ENCODE results near the gene HOXB3.

The HOXB3 gene

GRCh38 chr17:48625495-48626244 is 35.6 kb upstream of the HOXB3 start:
- DNase-seq (ENCODE audit: low read depth) = no peak

- DNase-seq (ENCODE audit: low read depth) = no peak
Measured at GRCh38 chr17:48624544-48625494, 34.8 kb upstream of the HOXB3 start.

DNA sequence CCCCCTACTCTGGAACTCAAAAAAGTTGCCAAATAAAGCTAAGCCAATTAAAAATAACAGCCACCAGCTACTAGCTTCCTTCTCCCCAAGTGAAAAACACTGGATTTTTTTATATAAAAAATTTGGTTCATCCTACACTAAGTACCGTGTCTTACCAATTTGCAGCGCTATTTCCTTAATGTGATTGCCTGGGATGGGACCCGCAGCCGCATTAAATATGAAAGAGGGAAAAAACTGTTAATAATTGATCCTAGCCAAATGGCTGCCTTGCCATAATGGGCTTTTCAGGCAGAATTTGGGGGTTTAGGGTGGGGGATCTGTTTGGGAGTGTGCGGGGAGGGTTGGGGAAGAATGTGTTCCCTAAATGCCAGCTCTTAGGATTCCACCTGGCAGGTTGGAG is 34.1 kb upstream of the HOXB3 start:
- DNase-seq (ENCODE audit: low read depth) = no peak

GRCh38 chr17:48623583-48623982 is 33.5 kb upstream of the HOXB3 start:
- DNase-seq (ENCODE audit: low read depth) = no peak

DNA sequence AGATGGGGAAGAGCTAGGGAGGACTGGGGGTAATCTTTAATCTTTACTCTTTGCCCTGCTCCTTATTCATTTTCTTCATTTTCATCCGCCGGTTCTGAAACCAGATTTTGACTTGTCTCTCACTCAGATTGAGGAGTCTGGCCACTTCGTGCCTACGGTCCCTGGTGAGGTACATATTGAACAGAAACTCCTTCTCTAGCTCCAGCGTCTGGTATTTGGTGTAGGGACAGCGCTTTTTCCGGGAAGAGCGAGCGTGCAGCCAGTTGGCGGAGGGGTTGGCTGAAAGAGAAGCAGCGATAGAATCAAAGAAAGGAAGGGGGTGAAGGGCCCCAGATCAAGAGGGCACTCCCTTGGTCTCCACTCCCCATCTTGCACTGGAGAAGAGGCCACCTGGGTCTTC is 32.8 kb upstream of the HOXB3 start:
- no peak for DNase-seq (ENCODE audit: low read depth)

- no peak for DNase-seq (ENCODE audit: low read depth)
Measured at GRCh38 chr17:48621410-48622392, 31.7 kb upstream of the HOXB3 start.

GRCh38 chr17:48620461-48621139 is 30.6 kb upstream of the HOXB3 start:
- no peak for DNase-seq (ENCODE audit: low read depth)

DNA sequence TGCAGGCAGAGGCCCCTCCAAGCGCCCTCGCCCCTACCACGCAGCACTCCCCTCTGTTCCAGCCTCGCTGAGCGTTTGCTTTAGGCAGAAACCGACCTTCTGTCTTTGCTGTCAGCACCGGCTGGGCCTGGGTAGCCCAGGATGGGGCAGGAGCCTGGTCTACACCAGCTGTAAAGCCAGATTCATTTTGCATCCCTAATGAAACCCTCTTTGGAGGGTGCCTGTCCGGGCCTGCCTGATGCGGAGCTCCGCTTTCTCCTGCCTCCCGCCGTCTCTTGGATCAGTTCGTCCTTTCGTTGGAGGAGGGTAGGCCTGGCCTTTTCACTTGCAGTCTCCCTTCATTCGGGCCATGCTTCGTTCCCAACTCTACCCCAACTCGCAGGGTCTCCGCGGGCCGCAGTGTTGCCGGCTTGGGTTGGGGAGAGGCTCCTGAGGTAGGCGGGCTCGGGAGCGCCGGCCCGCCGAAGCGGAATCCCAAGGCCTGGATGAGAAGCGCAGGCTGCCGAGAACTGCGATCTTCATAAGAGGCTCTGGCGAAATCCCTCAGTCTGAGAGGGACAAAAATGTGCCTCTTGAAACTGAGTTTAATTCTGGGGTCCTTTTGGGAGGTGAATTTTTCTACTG is 29.9 kb upstream of the HOXB3 start:
- no peak for DNase-seq (ENCODE audit: low read depth)

GRCh38 chr17:48618256-48618896 is 28.3 kb upstream of the HOXB3 start:
- DNase-seq (ENCODE audit: low read depth) = peak; percentile 70

- no peak for DNase-seq (ENCODE audit: low read depth)
Measured at GRCh38 chr17:48617471-48618255, 27.6 kb upstream of the HOXB3 start.

- no peak for DNase-seq (ENCODE audit: low read depth)
Measured at GRCh38 chr17:48616717-48617470, 26.9 kb upstream of the HOXB3 start.

DNA sequence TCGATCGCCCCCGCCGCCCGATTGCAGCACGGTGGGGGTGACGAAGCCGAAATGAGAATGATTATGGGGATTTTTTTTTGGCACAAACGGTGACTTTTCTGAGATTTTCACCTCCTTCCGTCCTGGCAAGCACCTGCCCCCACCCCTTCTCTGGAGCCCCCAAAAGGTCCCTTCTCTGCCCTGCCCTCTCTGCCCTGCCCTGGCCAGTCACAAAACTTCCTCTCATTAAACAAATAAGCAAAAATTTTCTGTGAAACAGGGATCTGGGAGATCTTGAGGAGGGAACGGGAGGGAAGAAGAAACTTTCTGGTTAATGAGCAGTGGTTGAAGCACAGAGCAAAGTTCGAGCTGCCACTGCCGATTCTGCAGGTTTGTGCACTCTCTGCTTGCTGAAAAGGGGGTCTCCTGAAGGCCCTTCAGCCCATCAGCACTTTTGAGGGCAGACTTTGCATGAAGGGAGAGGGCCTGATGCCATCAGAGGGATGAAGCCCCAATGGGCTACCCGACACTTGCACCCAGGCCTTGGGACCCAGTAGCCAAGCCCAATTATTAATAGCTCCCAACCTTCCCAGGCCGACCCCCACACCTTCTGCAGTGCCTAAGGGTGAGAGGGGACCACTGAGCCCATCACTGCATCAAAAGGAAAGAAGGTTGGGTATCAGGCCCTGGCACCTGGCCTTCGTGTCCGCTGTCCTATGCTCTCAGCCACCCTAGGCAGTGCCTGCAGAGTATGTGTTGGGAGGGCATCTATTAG is 26.1 kb upstream of the HOXB3 start:
- DNase-seq (ENCODE audit: low read depth) = no peak

GRCh38 chr17:48615047-48615962 is 25.3 kb upstream of the HOXB3 start, which contains the start of gene HOXB8:
Gene HOXB8 (minus strand): TSS chr17:48615292. CDS start chr17:48614704, 588 bp downstream.
- DNase-seq (ENCODE audit: low read depth) = no peak

GRCh38 chr17:48613862-48614694 is 24.0 kb upstream of the HOXB3 start:
- DNase-seq (ENCODE audit: low read depth) = no peak

- no peak for DNase-seq (ENCODE audit: low read depth)
Measured at GRCh38 chr17:48612854-48613691, 23.0 kb upstream of the HOXB3 start.
